GM23338 (cell line): ENCODE measurements around the gene IL36RN. TPM values are rescaled to one million over a fixed set of nuclear protein-coding genes. Genes with fewer than 3 reads are reported as not detected.

Experiments
- ATAC-seq: fragments of 200-7000 bp; cut with Tn5 transposase; 3 replicates; pipeline ENCODE4 v1.9.1; 2020
- DNase-seq: peaks from one replicate; pipeline ENCODE4 v3.0.0-alpha.2; 2015; ENCODE audit warnings: low spot score
- H2AFZ ChIP-seq: fragments of 200-600 bp; sonication (generic); 2 replicates; pipeline ENCODE4 v1.8.0; 2016; ENCODE audit warnings: antibody characterized with exemption, mild to moderate bottlenecking, moderate library complexity
- H3F3A ChIP-seq: fragments of 200-600 bp; sonication (generic); replicated peaks from 2 replicates; pipeline ENCODE4 v1.8.0; 2017; ENCODE audit warnings: antibody characterized with exemption, mixed run types, low read depth
- H3K27ac ChIP-seq: fragments of 200-600 bp; sonication (generic); 2 replicates; pipeline ENCODE4 v1.6.1; 2016; ENCODE audit warnings: low read depth
- H3K27me3 ChIP-seq: fragments of 200-600 bp; sonication (generic); 2 replicates; pipeline ENCODE4 v1.8.0; 2016; ENCODE audit warnings: mild to moderate bottlenecking, mixed run types, moderate library complexity; ENCODE audit not compliant: insufficient read depth
- H3K36me3 ChIP-seq: fragments of 200-600 bp; sonication (generic); 2 replicates; pipeline ENCODE4 v1.8.0; 2016; ENCODE audit warnings: mild to moderate bottlenecking; ENCODE audit not compliant: insufficient read depth
- H3K4me1 ChIP-seq: fragments of 200-600 bp; sonication (generic); 2 replicates; pipeline ENCODE4 v1.8.0; 2016; ENCODE audit warnings: mild to moderate bottlenecking, moderate library complexity; ENCODE audit not compliant: insufficient read depth
- H3K4me2 ChIP-seq: fragments of 200-600 bp; sonication (generic); 2 replicates; pipeline ENCODE4 v1.7.1; 2017; ENCODE audit warnings: mixed run types
- H3K4me3 ChIP-seq: fragments of 200-600 bp; sonication (generic); 2 replicates; pipeline ENCODE4 v1.6.1; 2016; ENCODE audit warnings: mixed run types
- H3K79me2 ChIP-seq: fragments of 200-600 bp; sonication (generic); replicated peaks from 2 replicates; pipeline ENCODE4 v1.8.0; 2017; ENCODE audit warnings: mild to moderate bottlenecking; ENCODE audit not compliant: insufficient read depth
- H3K9me2 ChIP-seq: fragments of 200-600 bp; sonication (generic); 2 replicates; pipeline ENCODE4 v1.8.0; 2017; ENCODE audit not compliant: insufficient read depth
- H4K20me1 ChIP-seq: fragments of 200-600 bp; sonication (generic); replicated peaks from 2 replicates; pipeline ENCODE4 v1.8.0; 2017; ENCODE audit warnings: mild to moderate bottlenecking; ENCODE audit not compliant: insufficient read depth
- H3K27ac Mint-ChIP-seq: 2 replicates; pipeline ENCODE4 v1.8.0; 2020; ENCODE audit warnings: inconsistent platforms, mild to moderate bottlenecking, moderate library complexity, mixed read lengths
- H3K27me3 Mint-ChIP-seq: 3 replicates; pipeline ENCODE4 v1.8.0; 2022; ENCODE audit warnings: low read depth, mild to moderate bottlenecking, moderate library complexity, mixed read lengths, inconsistent platforms; ENCODE audit not compliant: insufficient read depth, poor library complexity
- H3K36me3 Mint-ChIP-seq: 3 replicates; pipeline ENCODE4 v1.8.0; 2021; ENCODE audit warnings: low read depth, mild to moderate bottlenecking, inconsistent platforms, moderate library complexity, mixed read lengths
- H3K4me1 Mint-ChIP-seq: 3 replicates; pipeline ENCODE4 v1.8.0; 2020; ENCODE audit warnings: mild to moderate bottlenecking, inconsistent platforms, mixed read lengths
- H3K4me3 Mint-ChIP-seq: 3 replicates; pipeline ENCODE4 v1.8.0; 2021; ENCODE audit warnings: moderate library complexity, mild to moderate bottlenecking, inconsistent platforms, mixed read lengths
- H3K9me3 Mint-ChIP-seq: 3 replicates; pipeline ENCODE4 v1.8.0; 2020; ENCODE audit warnings: moderate library complexity, mild to moderate bottlenecking, inconsistent platforms, mixed read lengths
- CREB1 ChIP-seq: fragments of 250-450 bp; sonication (Bioruptor Pico); IDR thresholded peaks from 2 replicates; pipeline ENCODE4 v1.5.0; 2020; ENCODE audit warnings: low read depth, mild to moderate bottlenecking, moderate library complexity
- CTCF ChIP-seq, 2 experiments: fragments of 200-600 bp in 1 of 2; sonication (generic) in 1 of 2; conservative IDR thresholded peaks; 2 replicates each; pipeline versions ENCODE4 v1.5.1 to v1.6.1; 2016 to 2017; ENCODE audit warnings: antibody characterized with exemption in 2 of 2, low read depth in 2 of 2, mild to moderate bottlenecking in 2 of 2, moderate library complexity in 1 of 2
- EZH2 ChIP-seq: fragments of 200-600 bp; sonication (generic); IDR thresholded peaks from one replicate; pipeline ENCODE4 v1.8.0; 2017; ENCODE audit warnings: antibody characterized with exemption, mild to moderate bottlenecking, low read depth; ENCODE audit not compliant: unreplicated experiment
- EZH2phosphoT487 ChIP-seq: fragments of 200-600 bp; sonication (generic); IDR thresholded peaks from one replicate; pipeline ENCODE4 v1.8.1; 2018; ENCODE audit warnings: antibody characterized with exemption; ENCODE audit not compliant: unreplicated experiment
- REST ChIP-seq: IDR thresholded peaks from one replicate; pipeline ENCODE4 v1.6.1; 2018; ENCODE audit warnings: antibody characterized with exemption; ENCODE audit not compliant: unreplicated experiment
- STAT1 ChIP-seq: IDR thresholded peaks from one replicate; pipeline ENCODE4 v1.6.1; 2016; ENCODE audit warnings: antibody characterized with exemption; ENCODE audit not compliant: unreplicated experiment
- ZNF462 ChIP-seq: fragments of 250-450 bp; sonication (Bioruptor Pico); IDR thresholded peaks from 2 replicates; pipeline ENCODE4 v1.5.0; 2020; ENCODE audit warnings: mild to moderate bottlenecking, moderate library complexity
- polyA plus RNA-seq: library from polyadenylated mRNA; unstranded; fragments of >200 nt; fragmentation: Nextera tagmentation; extraction: Ambion mirVana; gene quantifications from 2 replicates; pipeline ENCODE4 v1.2.1, GENCODE V29; 2016
- total RNA-seq: library from RNA; depleted of rRNA; stranded (reverse); fragments of >200 nt; shearing (Covaris generic); gene quantifications from 2 replicates; pipeline ENCODE4 v1.2.3, GENCODE V29; 2014

The IL36RN gene
- total and polyA plus RNA-seq, 2 experiments from 2014 or later = not detected

GRCh38 chr2:113041871-113042270 is 17.1 kb upstream of the IL36RN start:
- Mint-ChIP-seq H3K9me3 (peaks cover 8% of the 10 kb centered on the region; the same call in 2 of the 3 replicates), H3K4me1 (no peaks in the 10 kb centered on the region), H3K36me3 (no peaks in the 10 kb centered on the region; the same call in 2 of the 3 replicates), H3K4me3 (no peak overlapping the region), H3K27me3 (no peaks in the 10 kb centered on the region), H3K27ac (no peak overlapping the region)
- Histone ChIP-seq H4K20me1 (no peaks in the 10 kb centered on the region), H3K4me3 (no peak overlapping the region), H3K36me3 (no peaks in the 10 kb centered on the region), H3K27me3 (no peaks in the 10 kb centered on the region), H3K4me2 (no peak overlapping the region), H3K27ac (no peak overlapping the region), H3K9me2 (no peaks in the 10 kb centered on the region), H3F3A (no peaks in the 10 kb centered on the region), H3K79me2 (no peaks in the 10 kb centered on the region), H3K4me1 (no peaks in the 10 kb centered on the region), H2AFZ (no peak overlapping the region)
- ATAC-seq = peak; percentile 84
- DNase-seq = peak; percentile 62
- TF ChIP-seq CTCF (conservative IDR thresholded peaks at IDR 0.05; ENCODE audit: low read depth in 2 of 2) (peak; percentile 55 to 58), ZNF462 (CRISPR knock-in tag) (no peak)

DNA sequence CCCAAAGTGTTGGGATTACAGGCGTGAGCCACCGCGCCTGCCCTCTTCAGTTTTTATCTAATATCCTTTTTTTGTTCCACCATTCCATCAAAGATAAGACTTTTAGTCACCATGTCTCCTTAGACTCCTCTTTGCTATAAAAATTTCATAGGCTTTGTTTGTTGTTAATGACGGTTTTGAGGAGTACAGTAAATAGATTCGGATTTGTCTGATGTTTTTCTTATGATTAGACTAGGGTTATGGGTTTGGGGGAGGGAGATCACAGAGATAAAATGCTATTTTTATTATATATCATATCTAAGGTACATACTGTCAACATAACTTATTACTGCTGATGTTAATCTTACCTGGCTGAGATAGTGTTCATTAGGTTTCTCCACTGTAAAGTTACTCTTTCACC is 12.5 kb upstream of the IL36RN start:
- ATAC-seq (no peak), DNase-seq (no peak)
- no peak overlapping the region for H3K4me3 Mint-ChIP-seq
- Histone ChIP-seq H3F3A (no peaks in the 10 kb centered on the region), H3K79me2 (no peaks in the 10 kb centered on the region), H3K36me3 (no peaks in the 10 kb centered on the region), H3K4me1 (no peaks in the 10 kb centered on the region), H3K9me2 (no peaks in the 10 kb centered on the region), H3K4me2 (no peak overlapping the region), H3K4me3 (no peak overlapping the region), H4K20me1 (no peaks in the 10 kb centered on the region), H3K27me3 (no peaks in the 10 kb centered on the region), H3K27ac (no peak overlapping the region), H2AFZ (no peak overlapping the region)
- TF ChIP-seq EZH2phosphoT487 = no peak
- TF ChIP-seq CREB1 = no peak
- no peak for TF ChIP-seq STAT1
- no peak for TF ChIP-seq EZH2
- no peak for TF ChIP-seq REST
- peaks cover 5% of the 10 kb centered on the region for H3K27me3 Mint-ChIP-seq
- H3K27ac Mint-ChIP-seq = no peak overlapping the region
- peaks cover 3% of the 10 kb centered on the region; the same call in 2 of the 3 replicates for H3K36me3 Mint-ChIP-seq
- no peaks in the 10 kb centered on the region; the same call in 2 of the 3 replicates for H3K4me1 Mint-ChIP-seq
- H3K9me3 Mint-ChIP-seq = peaks cover 38% of the 10 kb centered on the region
